HepG2 (cell line): ENCODE results near the gene SYNGR2. TPM values are rescaled to one million over a fixed set of nuclear protein-coding genes. Genes with fewer than 3 reads are reported as not detected.
A peak's percentile ranks its signal among the peaks of the same experiment; 100 is the strongest.

Experiments
- AGO1 ChIP-seq: fragments of 200-400 bp; formaldehyde crosslinking; IDR thresholded peaks from 2 replicates; pipeline ENCODE4 v1.6.1; 2017; ENCODE audit warnings: mild to moderate bottlenecking, low read depth, low read length, moderate library complexity; ENCODE audit not compliant: poor library complexity, severe bottlenecking
- AGO2 ChIP-seq: fragments of 200-400 bp; formaldehyde crosslinking; optimal IDR thresholded peaks from 2 replicates; pipeline ENCODE3; 2017; ENCODE audit warnings: mild to moderate bottlenecking, low read depth, low read length, moderate library complexity
- DNMT1 ChIP-seq: sonication (generic); formaldehyde crosslinking; IDR thresholded peaks from 2 replicates; pipeline ENCODE4 v1.5.1; 2020; ENCODE audit warnings: mild to moderate bottlenecking, missing genetic modification reagents
- HCFC1 ChIP-seq: fragments of 150-350 bp; IDR thresholded peaks from 2 replicates; pipeline ENCODE4 v1.6.1; 2014; ENCODE audit warnings: low read depth, low read length
- MAFK ChIP-seq, 2 experiments: IDR thresholded peaks in 1 of 2; conservative IDR thresholded peaks in 1 of 2; 2 replicates each; pipeline ENCODE4 v1.6.1; 2011; ENCODE audit warnings: improper control_type of control experiment in 2 of 2, low read length in 2 of 2
- NRL ChIP-seq: sonication (generic); formaldehyde crosslinking; IDR thresholded peaks from 2 replicates; pipeline ENCODE4 v1.5.0; 2020; ENCODE audit warnings: missing genetic modification reagents, mild to moderate bottlenecking, moderate library complexity, borderline replicate concordance
- POLR2A ChIP-seq, 2 experiments: IDR thresholded peaks; 2 replicates each; pipeline ENCODE4 v1.6.1; 2011; ENCODE audit warnings: low read depth in 2 of 2, low read length in 2 of 2, mild to moderate bottlenecking in 1 of 2, moderate library complexity in 1 of 2; ENCODE audit not compliant: insufficient read depth in 1 of 2
- POLR2AphosphoS2 ChIP-seq: IDR thresholded peaks from 2 replicates; pipeline ENCODE4 v1.6.1; 2011; ENCODE audit warnings: low read depth, low read length, improper control_type of control experiment
- RBFOX2 ChIP-seq: fragments of 200-400 bp; formaldehyde crosslinking; IDR thresholded peaks from 2 replicates; pipeline ENCODE4 v1.6.1; 2017; ENCODE audit warnings: low read depth, mild to moderate bottlenecking, low read length
- TP53 ChIP-seq: sonication (generic); formaldehyde crosslinking; conservative IDR thresholded peaks from 2 replicates; pipeline ENCODE4 v1.4.0; 2020; ENCODE audit warnings: missing genetic modification reagents
- ZFP36L2 ChIP-seq: sonication (generic); formaldehyde crosslinking; IDR thresholded peaks from 2 replicates; pipeline ENCODE4 v1.4.0; 2020; ENCODE audit warnings: missing genetic modification reagents
- ZFP41 ChIP-seq: sonication (generic); formaldehyde crosslinking; IDR thresholded peaks from 2 replicates; pipeline ENCODE4 v1.4.0; 2020; ENCODE audit warnings: mild to moderate bottlenecking, missing genetic modification reagents, borderline replicate concordance
- ZNF766 ChIP-seq: sonication (generic); formaldehyde crosslinking; IDR thresholded peaks from 2 replicates; pipeline ENCODE4 v1.5.0; 2020; ENCODE audit warnings: missing genetic modification reagents, borderline replicate concordance
- ZNF790 ChIP-seq: sonication (generic); formaldehyde crosslinking; IDR thresholded peaks from 2 replicates; pipeline ENCODE4 v1.8.0; 2022; ENCODE audit warnings: missing genetic modification reagents, mild to moderate bottlenecking, borderline replicate concordance
- polyA plus RNA-seq, 8 experiments: library from polyadenylated mRNA; depleted of rRNA in 3 of 8; stranded (reverse) in 7 of 8; unstranded in 1 of 8; fragments of >200 nt; fragmentation: Illumina TruSeq in 4 of 8; extraction: Trizol in 4 of 8; gene quantifications; 2 replicates each; pipeline versions ENCODE4 v1.2.1 to v1.2.3, GENCODE V29; 2011 to 2016; ENCODE audit warnings: low read depth in 4 of 8, missing spikeins in 1 of 8, mixed read lengths in 1 of 8; ENCODE audit not compliant: insufficient read depth in 1 of 8
- total RNA-seq, 5 experiments: library from RNA; depleted of rRNA; stranded (reverse); fragments of >200 nt; fragmentation: Illumina TruSeq; extraction: Trizol; gene quantifications; 2 replicates each; pipeline ENCODE4 v1.2.3, GENCODE V29; 2016; ENCODE audit warnings: low read depth in 1 of 5
- TF ChIP-seq, protein P1 (sequence below): sonication (generic); formaldehyde crosslinking; IDR thresholded peaks from 2 replicates; pipeline ENCODE4 v1.5.0; 2020; ENCODE audit warnings: mild to moderate bottlenecking, missing genetic modification reagents
- TF ChIP-seq, protein P2 (sequence below): fragments of 450-650 bp; IDR thresholded peaks from 2 replicates; pipeline ENCODE4 v1.6.1; 2017

The SYNGR2 gene
- total and polyA plus RNA-seq, 2 of the 13 experiments (the other 11 are each of a cell fraction or from before 2014, with no cell fraction given) = 46.7 to 170 TPM

DNA sequence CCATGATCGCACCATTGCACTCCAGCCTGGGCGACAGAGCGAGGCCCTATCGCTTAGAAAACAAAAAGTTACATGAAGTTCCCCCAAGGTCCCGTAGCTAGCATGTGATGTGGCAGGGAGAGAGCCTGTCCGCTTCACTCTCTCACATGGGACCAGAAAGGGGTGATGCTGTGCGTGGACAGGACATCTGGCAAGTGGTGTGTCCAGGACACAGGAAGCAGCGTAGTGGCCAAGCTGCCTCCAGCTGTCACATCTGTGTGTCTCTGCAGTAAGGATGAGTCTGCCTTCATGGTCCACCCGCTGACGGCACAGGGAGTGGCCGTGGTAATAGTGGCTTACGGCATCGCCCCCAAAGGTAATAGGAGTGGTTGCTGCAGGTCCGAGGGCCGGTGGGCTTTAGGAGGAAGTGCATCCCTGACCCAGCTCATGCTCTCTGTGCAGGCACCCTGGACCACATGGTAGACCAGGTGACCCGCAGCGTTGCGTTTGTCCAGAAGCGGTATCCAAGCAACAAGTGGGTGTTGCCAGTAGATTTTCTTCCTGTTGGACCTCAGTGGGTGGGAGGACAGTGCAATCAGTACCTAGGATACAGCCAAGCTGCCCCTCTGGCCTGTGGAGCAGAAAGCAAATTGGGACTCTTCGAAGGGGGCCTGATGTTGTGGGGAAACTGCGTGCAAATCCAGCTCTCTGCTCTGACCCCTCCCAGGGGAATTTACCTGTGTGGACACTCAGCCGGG lies 36.2 kb downstream of the SYNGR2 start (continued):
- TF ChIP-seq, protein P1, sequence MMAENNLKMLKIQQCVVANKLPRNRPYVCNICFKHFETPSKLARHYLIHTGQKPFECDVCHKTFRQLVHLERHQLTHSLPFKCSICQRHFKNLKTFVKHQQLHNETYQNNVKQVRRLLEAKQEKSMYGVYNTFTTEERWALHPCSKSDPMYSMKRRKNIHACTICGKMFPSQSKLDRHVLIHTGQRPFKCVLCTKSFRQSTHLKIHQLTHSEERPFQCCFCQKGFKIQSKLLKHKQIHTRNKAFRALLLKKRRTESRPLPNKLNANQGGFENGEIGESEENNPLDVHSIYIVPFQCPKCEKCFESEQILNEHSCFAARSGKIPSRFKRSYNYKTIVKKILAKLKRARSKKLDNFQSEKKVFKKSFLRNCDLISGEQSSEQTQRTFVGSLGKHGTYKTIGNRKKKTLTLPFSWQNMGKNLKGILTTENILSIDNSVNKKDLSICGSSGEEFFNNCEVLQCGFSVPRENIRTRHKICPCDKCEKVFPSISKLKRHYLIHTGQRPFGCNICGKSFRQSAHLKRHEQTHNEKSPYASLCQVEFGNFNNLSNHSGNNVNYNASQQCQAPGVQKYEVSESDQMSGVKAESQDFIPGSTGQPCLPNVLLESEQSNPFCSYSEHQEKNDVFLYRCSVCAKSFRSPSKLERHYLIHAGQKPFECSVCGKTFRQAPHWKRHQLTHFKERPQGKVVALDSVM (CRISPR knock-in tag) = 0 out of 2 replicates have a peak, but pooled peaks have one; percentile 1
- TF ChIP-seq ZNF766 (CRISPR knock-in tag) = no peak
- no peak for TF ChIP-seq ZFP41 (CRISPR knock-in tag)
- TF ChIP-seq ZNF790 (CRISPR knock-in tag) = no peak
- 0 out of 2 replicates have a peak, but pooled peaks have one; percentile 62 for TF ChIP-seq DNMT1 (CRISPR knock-in tag)
- TF ChIP-seq AGO1 = no peak
- peak; percentile 71 for TF ChIP-seq AGO2
- peak; percentile 1 to 60; a peak in 2 of 4 replicates for TF ChIP-seq POLR2A (IDR thresholded peaks at IDR 0.05; ENCODE audit: insufficient read depth in 1 of 2, low read depth in 2 of 2, low read length in 2 of 2)
- no peak for TF ChIP-seq HCFC1
- TF ChIP-seq RBFOX2 = peak; percentile 47
- TF ChIP-seq ZFP36L2 = no peak
- TF ChIP-seq NRL = peak; percentile 34; the same call in 1 of the 2 replicates
- no peak for TF ChIP-seq MAFK (conservative IDR thresholded peaks at IDR 0.05 in 1 of 2, IDR thresholded peaks at IDR 0.05 in 1 of 2; ENCODE audit: low read length in 2 of 2)
- TF ChIP-seq TP53 (CRISPR knock-in tag) = no peak
- 0 out of 2 replicates have a peak, but pooled peaks have one; percentile 11 for TF ChIP-seq POLR2AphosphoS2
- TF ChIP-seq, protein P2, sequence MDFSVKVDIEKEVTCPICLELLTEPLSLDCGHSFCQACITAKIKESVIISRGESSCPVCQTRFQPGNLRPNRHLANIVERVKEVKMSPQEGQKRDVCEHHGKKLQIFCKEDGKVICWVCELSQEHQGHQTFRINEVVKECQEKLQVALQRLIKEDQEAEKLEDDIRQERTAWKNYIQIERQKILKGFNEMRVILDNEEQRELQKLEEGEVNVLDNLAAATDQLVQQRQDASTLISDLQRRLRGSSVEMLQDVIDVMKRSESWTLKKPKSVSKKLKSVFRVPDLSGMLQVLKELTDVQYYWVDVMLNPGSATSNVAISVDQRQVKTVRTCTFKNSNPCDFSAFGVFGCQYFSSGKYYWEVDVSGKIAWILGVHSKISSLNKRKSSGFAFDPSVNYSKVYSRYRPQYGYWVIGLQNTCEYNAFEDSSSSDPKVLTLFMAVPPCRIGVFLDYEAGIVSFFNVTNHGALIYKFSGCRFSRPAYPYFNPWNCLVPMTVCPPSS = no peak
